SK-N-SH treated with all-trans-retinoic acid at 6 μM for 48 hours (cell line): ENCODE results near the gene ATP12A.

Source experiments
- ATAC-seq: fragments of 200-7000 bp; cut with Tn5 transposase; 3 replicates; pipeline ENCODE4 v1.9.1; 2020; ENCODE audit warnings: mild to moderate bottlenecking, moderate library complexity
- ARNTL ChIP-seq: fragments of 450-650 bp; formaldehyde crosslinking; IDR thresholded peaks from 2 replicates; pipeline ENCODE4 v1.5.0; 2020; ENCODE audit warnings: low read depth, mild to moderate bottlenecking, moderate library complexity, borderline replicate concordance
- CSDC2 ChIP-seq: fragments of 250-450 bp; sonication (Bioruptor Pico); IDR thresholded peaks from 2 replicates; pipeline ENCODE4 v1.5.0; 2020; ENCODE audit warnings: mild to moderate bottlenecking, moderate library complexity
- ESRRG ChIP-seq: fragments of 250-450 bp; sonication (Bioruptor Pico); IDR thresholded peaks from 2 replicates; pipeline ENCODE4 v1.6.1; 2021; ENCODE audit warnings: mild to moderate bottlenecking
- GLIS3 ChIP-seq: fragments of 250-450 bp; sonication (Bioruptor Pico); IDR thresholded peaks from 2 replicates; pipeline ENCODE4 v1.5.0; 2020; ENCODE audit warnings: mild to moderate bottlenecking, moderate library complexity
- ISL1 ChIP-seq: fragments of 250-450 bp; sonication (Bioruptor Pico); IDR thresholded peaks from 2 replicates; pipeline ENCODE4 v2.1.2; 2022; ENCODE audit warnings: mild to moderate bottlenecking, moderate library complexity
- OSR1 ChIP-seq: fragments of 250-450 bp; sonication (Bioruptor Pico); IDR thresholded peaks from 2 replicates; pipeline ENCODE4 v1.8.0; 2022; ENCODE audit warnings: moderate library complexity, mild to moderate bottlenecking, inconsistent platforms
- PPARA ChIP-seq: fragments of 250-450 bp; sonication (Bioruptor Pico); IDR thresholded peaks from 2 replicates; pipeline ENCODE4 v1.5.0; 2020; ENCODE audit warnings: mild to moderate bottlenecking, borderline replicate concordance
- RARB ChIP-seq: fragments of 250-450 bp; sonication (Bioruptor Pico); IDR thresholded peaks from 2 replicates; pipeline ENCODE4 v1.8.0; 2021; ENCODE audit warnings: mild to moderate bottlenecking, moderate library complexity
- SNAI2 ChIP-seq: fragments of 250-450 bp; sonication (Bioruptor Pico); IDR thresholded peaks from 2 replicates; pipeline ENCODE4 v1.5.0; 2020; ENCODE audit warnings: mild to moderate bottlenecking, moderate library complexity
- TCF4 ChIP-seq: fragments of 250-450 bp; sonication (Bioruptor Pico); IDR thresholded peaks from 2 replicates; pipeline ENCODE4 v1.8.0; 2021; ENCODE audit warnings: mild to moderate bottlenecking, moderate library complexity, borderline replicate concordance
- TOX ChIP-seq: fragments of 250-450 bp; sonication (Bioruptor Pico); IDR thresholded peaks from 2 replicates; pipeline ENCODE4 v1.8.0; 2021; ENCODE audit warnings: mild to moderate bottlenecking, moderate library complexity, borderline replicate concordance
- ZC3H10 ChIP-seq: fragments of 250-450 bp; sonication (Bioruptor Pico); IDR thresholded peaks from 2 replicates; pipeline ENCODE4 v1.5.1; 2021; ENCODE audit warnings: mild to moderate bottlenecking, moderate library complexity
- ZFP3 ChIP-seq: fragments of 250-450 bp; sonication (Bioruptor Pico); IDR thresholded peaks from 2 replicates; pipeline ENCODE4 v1.5.0; 2020; ENCODE audit warnings: mild to moderate bottlenecking, moderate library complexity
- ZFP30 ChIP-seq: fragments of 450-650 bp; formaldehyde crosslinking; IDR thresholded peaks from 2 replicates; pipeline ENCODE4 v1.5.0; 2022; ENCODE audit warnings: mild to moderate bottlenecking, moderate library complexity
- ZNF565 ChIP-seq: fragments of 450-650 bp; formaldehyde crosslinking; conservative IDR thresholded peaks from 2 replicates; pipeline ENCODE4 v1.5.0; 2020; ENCODE audit warnings: low read depth, mild to moderate bottlenecking, moderate library complexity
- ZNF70 ChIP-seq: fragments of 450-650 bp; formaldehyde crosslinking; IDR thresholded peaks from 2 replicates; pipeline ENCODE4 v1.5.0; 2020; ENCODE audit warnings: mild to moderate bottlenecking, moderate library complexity
- ZNF8 ChIP-seq: fragments of 450-650 bp; formaldehyde crosslinking; IDR thresholded peaks from 2 replicates; pipeline ENCODE4 v1.5.0; 2020; ENCODE audit warnings: mild to moderate bottlenecking, moderate library complexity
- TF ChIP-seq, protein P1 (sequence below): fragments of 250-450 bp; sonication (Bioruptor Pico); IDR thresholded peaks from 2 replicates; pipeline ENCODE4 v1.5.1; 2020; ENCODE audit warnings: low read depth, mild to moderate bottlenecking, moderate library complexity
- TF ChIP-seq, protein P2 (sequence below): fragments of 250-450 bp; sonication (Bioruptor Pico); IDR thresholded peaks from 2 replicates; pipeline ENCODE4 v1.8.0; 2021; ENCODE audit warnings: low read depth, mild to moderate bottlenecking, moderate library complexity, borderline replicate concordance
- TF ChIP-seq, protein P3 (sequence below): fragments of 250-450 bp; sonication (Bioruptor Pico); IDR thresholded peaks from 2 replicates; pipeline ENCODE4 v1.5.1; 2021; ENCODE audit warnings: mild to moderate bottlenecking, moderate library complexity
- TF ChIP-seq, protein P4 (sequence below): fragments of 250-450 bp; sonication (Bioruptor Pico); IDR thresholded peaks from 2 replicates; pipeline ENCODE4 v1.5.0; 2020; ENCODE audit warnings: mild to moderate bottlenecking, moderate library complexity
- TF ChIP-seq, protein P5 (sequence below): fragments of 250-450 bp; sonication (Bioruptor Pico); IDR thresholded peaks from 2 replicates; pipeline ENCODE4 v1.8.0; 2020; ENCODE audit warnings: mild to moderate bottlenecking, moderate library complexity, borderline replicate concordance

ATP12A gene

DNA sequence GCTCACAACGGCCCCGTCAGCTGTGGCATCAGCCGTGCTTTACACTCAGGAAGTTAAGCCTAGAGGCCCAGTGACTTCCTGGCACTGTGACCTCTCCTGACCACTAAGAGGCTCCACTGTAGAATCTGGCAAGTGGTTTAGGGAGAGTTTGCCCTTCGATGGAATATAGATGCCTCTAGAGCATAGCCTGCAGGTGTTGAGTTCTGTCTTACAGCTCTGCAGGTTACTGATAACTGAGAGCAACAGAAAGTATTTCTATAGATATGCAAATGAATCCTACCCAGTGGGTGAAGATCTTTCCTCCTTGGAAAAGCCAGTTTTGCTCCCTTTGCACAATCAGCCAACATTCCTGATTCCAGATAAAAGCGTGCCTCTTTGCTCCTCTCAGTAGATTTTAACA, 35.8 kb downstream of the ATP12A start (continued):
- TF ChIP-seq, protein P1, sequence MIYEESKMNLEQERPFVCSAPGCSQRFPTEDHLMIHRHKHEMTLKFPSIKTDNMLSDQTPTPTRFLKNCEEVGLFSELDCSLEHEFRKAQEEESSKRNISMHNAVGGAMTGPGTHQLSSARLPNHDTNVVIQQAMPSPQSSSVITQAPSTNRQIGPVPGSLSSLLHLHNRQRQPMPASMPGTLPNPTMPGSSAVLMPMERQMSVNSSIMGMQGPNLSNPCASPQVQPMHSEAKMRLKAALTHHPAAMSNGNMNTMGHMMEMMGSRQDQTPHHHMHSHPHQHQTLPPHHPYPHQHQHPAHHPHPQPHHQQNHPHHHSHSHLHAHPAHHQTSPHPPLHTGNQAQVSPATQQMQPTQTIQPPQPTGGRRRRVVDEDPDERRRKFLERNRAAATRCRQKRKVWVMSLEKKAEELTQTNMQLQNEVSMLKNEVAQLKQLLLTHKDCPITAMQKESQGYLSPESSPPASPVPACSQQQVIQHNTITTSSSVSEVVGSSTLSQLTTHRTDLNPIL (CRISPR knock-in tag) = no peak
- TF ChIP-seq GLIS3 (CRISPR knock-in tag) = no peak
- no peak for TF ChIP-seq RARB (CRISPR knock-in tag)

DNA sequence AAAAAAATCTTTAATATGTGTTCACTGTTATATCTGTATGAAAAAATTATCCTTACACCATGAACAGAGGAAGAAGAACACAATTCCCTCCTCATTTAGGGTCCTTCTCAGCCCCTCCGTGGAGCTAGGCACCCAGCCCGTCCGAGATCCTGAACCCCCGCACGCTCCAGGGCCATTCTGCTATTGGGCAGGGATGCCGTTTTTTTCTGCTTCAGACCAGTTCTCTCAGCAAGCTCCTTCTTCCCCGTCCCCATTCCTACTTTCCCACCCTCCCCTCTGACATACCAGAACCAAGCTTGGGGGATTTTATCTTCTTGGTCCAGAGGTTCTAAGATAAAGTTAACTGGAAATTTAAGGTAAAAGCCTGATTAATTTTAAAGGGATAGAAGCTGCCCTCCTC, 36.2 kb downstream of the ATP12A start:
- TF ChIP-seq ISL1 (no peak), SNAI2 (CRISPR knock-in tag) (no peak), ARNTL (no peak), ESRRG (CRISPR knock-in tag) (no peak), ZNF565 (CRISPR knock-in tag) (no peak), OSR1 (CRISPR knock-in tag) (no peak), RARB (CRISPR knock-in tag) (no peak), TOX (no peak), ZFP30 (no peak), ZC3H10 (no peak), GLIS3 (CRISPR knock-in tag) (no peak), PPARA (no peak), CSDC2 (CRISPR knock-in tag) (no peak), TCF4 (CRISPR knock-in tag) (no peak), ZNF70 (CRISPR knock-in tag) (no peak)
- TF ChIP-seq, protein P2, sequence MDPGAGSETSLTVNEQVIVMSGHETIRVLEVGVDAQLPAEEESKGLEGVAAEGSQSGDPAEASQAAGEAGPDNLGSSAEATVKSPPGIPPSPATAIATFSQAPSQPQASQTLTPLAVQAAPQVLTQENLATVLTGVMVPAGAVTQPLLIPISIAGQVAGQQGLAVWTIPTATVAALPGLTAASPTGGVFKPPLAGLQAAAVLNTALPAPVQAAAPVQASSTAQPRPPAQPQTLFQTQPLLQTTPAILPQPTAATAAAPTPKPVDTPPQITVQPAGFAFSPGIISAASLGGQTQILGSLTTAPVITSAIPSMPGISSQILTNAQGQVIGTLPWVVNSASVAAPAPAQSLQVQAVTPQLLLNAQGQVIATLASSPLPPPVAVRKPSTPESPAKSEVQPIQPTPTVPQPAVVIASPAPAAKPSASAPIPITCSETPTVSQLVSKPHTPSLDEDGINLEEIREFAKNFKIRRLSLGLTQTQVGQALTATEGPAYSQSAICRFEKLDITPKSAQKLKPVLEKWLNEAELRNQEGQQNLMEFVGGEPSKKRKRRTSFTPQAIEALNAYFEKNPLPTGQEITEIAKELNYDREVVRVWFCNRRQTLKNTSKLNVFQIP (CRISPR knock-in tag) = no peak
- TF ChIP-seq, protein P3, sequence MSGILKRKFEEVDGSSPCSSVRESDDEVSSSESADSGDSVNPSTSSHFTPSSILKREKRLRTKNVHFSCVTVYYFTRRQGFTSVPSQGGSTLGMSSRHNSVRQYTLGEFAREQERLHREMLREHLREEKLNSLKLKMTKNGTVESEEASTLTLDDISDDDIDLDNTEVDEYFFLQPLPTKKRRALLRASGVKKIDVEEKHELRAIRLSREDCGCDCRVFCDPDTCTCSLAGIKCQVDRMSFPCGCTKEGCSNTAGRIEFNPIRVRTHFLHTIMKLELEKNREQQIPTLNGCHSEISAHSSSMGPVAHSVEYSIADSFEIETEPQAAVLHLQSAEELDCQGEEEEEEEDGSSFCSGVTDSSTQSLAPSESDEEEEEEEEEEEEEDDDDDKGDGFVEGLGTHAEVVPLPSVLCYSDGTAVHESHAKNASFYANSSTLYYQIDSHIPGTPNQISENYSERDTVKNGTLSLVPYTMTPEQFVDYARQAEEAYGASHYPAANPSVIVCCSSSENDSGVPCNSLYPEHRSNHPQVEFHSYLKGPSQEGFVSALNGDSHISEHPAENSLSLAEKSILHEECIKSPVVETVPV (CRISPR knock-in tag) = no peak
- TF ChIP-seq, protein P4, sequence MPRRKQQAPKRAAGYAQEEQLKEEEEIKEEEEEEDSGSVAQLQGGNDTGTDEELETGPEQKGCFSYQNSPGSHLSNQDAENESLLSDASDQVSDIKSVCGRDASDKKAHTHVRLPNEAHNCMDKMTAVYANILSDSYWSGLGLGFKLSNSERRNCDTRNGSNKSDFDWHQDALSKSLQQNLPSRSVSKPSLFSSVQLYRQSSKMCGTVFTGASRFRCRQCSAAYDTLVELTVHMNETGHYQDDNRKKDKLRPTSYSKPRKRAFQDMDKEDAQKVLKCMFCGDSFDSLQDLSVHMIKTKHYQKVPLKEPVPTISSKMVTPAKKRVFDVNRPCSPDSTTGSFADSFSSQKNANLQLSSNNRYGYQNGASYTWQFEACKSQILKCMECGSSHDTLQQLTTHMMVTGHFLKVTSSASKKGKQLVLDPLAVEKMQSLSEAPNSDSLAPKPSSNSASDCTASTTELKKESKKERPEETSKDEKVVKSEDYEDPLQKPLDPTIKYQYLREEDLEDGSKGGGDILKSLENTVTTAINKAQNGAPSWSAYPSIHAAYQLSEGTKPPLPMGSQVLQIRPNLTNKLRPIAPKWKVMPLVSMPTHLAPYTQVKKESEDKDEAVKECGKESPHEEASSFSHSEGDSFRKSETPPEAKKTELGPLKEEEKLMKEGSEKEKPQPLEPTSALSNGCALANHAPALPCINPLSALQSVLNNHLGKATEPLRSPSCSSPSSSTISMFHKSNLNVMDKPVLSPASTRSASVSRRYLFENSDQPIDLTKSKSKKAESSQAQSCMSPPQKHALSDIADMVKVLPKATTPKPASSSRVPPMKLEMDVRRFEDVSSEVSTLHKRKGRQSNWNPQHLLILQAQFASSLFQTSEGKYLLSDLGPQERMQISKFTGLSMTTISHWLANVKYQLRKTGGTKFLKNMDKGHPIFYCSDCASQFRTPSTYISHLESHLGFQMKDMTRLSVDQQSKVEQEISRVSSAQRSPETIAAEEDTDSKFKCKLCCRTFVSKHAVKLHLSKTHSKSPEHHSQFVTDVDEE = no peak
- TF ChIP-seq, protein P1 (CRISPR knock-in tag) = no peak
- TF ChIP-seq, protein P5, sequence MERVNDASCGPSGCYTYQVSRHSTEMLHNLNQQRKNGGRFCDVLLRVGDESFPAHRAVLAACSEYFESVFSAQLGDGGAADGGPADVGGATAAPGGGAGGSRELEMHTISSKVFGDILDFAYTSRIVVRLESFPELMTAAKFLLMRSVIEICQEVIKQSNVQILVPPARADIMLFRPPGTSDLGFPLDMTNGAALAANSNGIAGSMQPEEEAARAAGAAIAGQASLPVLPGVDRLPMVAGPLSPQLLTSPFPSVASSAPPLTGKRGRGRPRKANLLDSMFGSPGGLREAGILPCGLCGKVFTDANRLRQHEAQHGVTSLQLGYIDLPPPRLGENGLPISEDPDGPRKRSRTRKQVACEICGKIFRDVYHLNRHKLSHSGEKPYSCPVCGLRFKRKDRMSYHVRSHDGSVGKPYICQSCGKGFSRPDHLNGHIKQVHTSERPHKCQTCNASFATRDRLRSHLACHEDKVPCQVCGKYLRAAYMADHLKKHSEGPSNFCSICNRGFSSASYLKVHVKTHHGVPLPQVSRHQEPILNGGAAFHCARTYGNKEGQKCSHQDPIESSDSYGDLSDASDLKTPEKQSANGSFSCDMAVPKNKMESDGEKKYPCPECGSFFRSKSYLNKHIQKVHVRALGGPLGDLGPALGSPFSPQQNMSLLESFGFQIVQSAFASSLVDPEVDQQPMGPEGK (CRISPR knock-in tag) = no peak
- no peak for ATAC-seq

DNA sequence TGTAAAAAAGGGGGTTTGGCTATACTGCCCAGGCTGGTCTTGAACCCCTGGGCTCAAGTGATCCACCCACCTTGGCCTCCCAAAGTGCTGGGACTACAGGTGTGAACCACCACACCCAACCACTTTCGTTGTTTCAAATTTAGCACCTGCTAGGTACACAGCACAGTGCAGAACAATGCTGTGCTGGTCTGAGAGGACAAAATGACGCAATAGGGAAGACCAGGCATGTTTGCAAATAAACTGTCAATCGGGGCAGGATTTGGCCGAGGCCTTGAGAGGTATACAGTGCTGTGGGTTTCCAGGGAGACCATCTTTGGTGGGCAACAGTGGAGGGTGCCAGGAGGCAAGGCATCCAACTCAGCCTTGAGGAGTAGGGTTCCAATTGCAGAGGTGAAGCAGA, 37.0 kb downstream of the ATP12A start:
- no peak for ATAC-seq
- TF ChIP-seq ZFP3 (CRISPR knock-in tag) = no peak
- no peak for TF ChIP-seq TOX
- TF ChIP-seq ZC3H10 = no peak
- TF ChIP-seq, protein P2 (CRISPR knock-in tag) = no peak
- TF ChIP-seq ESRRG (CRISPR knock-in tag) = no peak
- TF ChIP-seq RARB (CRISPR knock-in tag) = no peak
- TF ChIP-seq TCF4 (CRISPR knock-in tag) = no peak
- no peak for TF ChIP-seq ZNF8 (CRISPR knock-in tag)
- TF ChIP-seq ZFP30 = no peak
- TF ChIP-seq, protein P4 = no peak
- TF ChIP-seq GLIS3 (CRISPR knock-in tag) = no peak
- TF ChIP-seq PPARA = no peak
- no peak for TF ChIP-seq ISL1
- no peak for TF ChIP-seq ZNF565 (CRISPR knock-in tag)
- TF ChIP-seq ZNF70 (CRISPR knock-in tag) = no peak
- no peak for TF ChIP-seq CSDC2 (CRISPR knock-in tag)
